Right cardiac atrium (tissue), 5 donors: ENCODE data around the gene WWOX. TPM values are rescaled to one million over a fixed set of nuclear protein-coding genes. Genes with fewer than 3 reads are reported as not detected.

Experiments used
- ATAC-seq, 2 donors: fragments of 200-7000 bp; cut with Tn5 transposase; one replicate each; pipeline versions ENCODE4 v1.8.0 to v1.9.1; 2020; ENCODE audit warnings: moderate library complexity in 2 of 2, mild to moderate bottlenecking in 1 of 2
- DNase-seq, 3 donors: peaks; one replicate each; pipeline ENCODE4 v3.0.0-alpha.2; 2020
- H3K27ac ChIP-seq: one replicate; pipeline ENCODE4 v1.5.1; 2013; ENCODE audit warnings: mild to moderate bottlenecking, low read length, control low read depth, moderate library complexity
- H3K27me3 ChIP-seq: one replicate; pipeline ENCODE4 v1.6.1; 2013; ENCODE audit not compliant: control insufficient read depth, insufficient read depth
- H3K4me1 ChIP-seq: one replicate; pipeline ENCODE4 v1.6.1; 2013; ENCODE audit warnings: low read length; ENCODE audit not compliant: control insufficient read depth, insufficient read depth
- H3K4me3 ChIP-seq: one replicate; pipeline ENCODE4 v1.5.1; 2013; ENCODE audit warnings: low read length, control low read depth
- H3K9me3 ChIP-seq: one replicate; pipeline ENCODE4 v1.6.1; 2013; ENCODE audit warnings: low read length; ENCODE audit not compliant: control insufficient read depth
- WGBS: extraction: QIAGEN DNeasy Blood & Tissue Kit; methylation state at CpG from one replicate; pipeline ENCODE4 v1.1.7; 2013; 5-methylcytosine and 5-hydroxymethylcytosine counted together
- intact Hi-C, 4 donors: fragments of 100-400 bp; cut with DNase I; formaldehyde crosslinking; loops; one replicate each; pipeline versions ENCODE4 v1.11.0 to v1.14.0; 2022 to 2023
- polyA plus RNA-seq: library from polyadenylated mRNA; stranded (reverse); fragments of 200-250 nt; gene quantifications from one replicate; pipeline ENCODE4 v1.2.3, GENCODE V29; 2013
- total RNA-seq, 4 donors: library from RNA; stranded (reverse); fragmentation: NEBNext Ultra II Directional; extraction: Animal tissue kit (Norgen Biotek cat#: 25700); gene quantifications; one replicate each; pipeline ENCODE4 v1.2.1, GENCODE V29; 2021
- donor health status: healthy with polysubstance abuse.
- donor health status: DM: no; HTN: yes; CAD: no.
- donor health status: DM: no; HTN: no; CAD: no.
- donor health status: DM: no; HTN: yes; CAD: no; lungs with severe emphysema.
- donor health status: DM: yes; HTN: yes; CAD: no.

WWOX gene
- total and polyA plus RNA-seq, 5 donors, result 6.0 to 14.9 (median 13.1) TPM

DNA sequence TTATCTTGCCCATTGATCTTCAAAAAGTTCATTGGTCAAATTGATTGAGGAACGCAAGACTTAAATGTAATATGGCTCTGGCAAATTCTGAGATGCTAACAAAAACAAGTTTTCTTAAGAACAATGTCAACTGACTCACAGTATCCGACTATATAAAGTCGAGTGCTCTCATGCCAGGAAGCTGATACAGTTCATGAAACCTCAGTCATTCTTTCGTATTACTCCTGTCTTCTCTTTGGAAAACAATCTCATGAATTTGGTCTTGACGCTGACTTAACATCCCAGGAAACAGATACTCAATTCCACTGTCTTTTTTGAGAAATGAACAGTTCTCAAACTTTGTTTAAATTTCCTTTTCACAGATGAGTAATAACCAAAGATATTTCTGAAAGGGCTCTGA is 796.2 kb downstream of the WWOX start:
- DNase-seq (no peak), ATAC-seq (no peak)
- no peak overlapping the region for H3K4me3 ChIP-seq
- WGBS, result 75% methylated on average over 5 of the region's 5 CpGs
- no peaks in the 10 kb centered on the region for H3K9me3 ChIP-seq
- H3K27me3 ChIP-seq, result no peaks in the 10 kb centered on the region
- no peaks in the 10 kb centered on the region for H3K4me1 ChIP-seq
- H3K27ac ChIP-seq, result no peak overlapping the region
- intact Hi-C loops, result no loop called here

DNA sequence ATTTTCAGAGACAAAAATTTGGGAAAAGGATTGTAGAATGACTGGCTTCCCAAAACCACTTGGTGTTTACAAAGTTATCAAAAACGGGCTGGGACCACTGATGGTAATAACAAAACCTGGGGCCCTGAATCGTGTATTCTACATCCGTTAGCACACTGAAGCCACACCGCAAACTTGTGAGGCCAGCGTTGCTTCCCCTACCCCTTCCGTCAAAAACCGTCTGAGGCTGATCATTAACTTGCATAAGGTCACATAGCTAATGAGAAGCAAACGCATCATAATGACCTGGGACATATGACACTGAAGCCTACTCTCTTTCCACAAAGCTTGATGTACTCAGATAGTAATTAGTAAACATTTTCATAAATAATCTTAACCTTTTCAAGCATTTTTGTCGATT is 796.8 kb downstream of the WWOX start:
- no peaks in the 10 kb centered on the region for H3K4me1 ChIP-seq
- WGBS, result 94% methylated on average over 9 of the region's 9 CpGs
- DNase-seq (no peak), ATAC-seq (no peak)
- no peak overlapping the region for H3K4me3 ChIP-seq
- no peak overlapping the region for H3K27ac ChIP-seq
- no peaks in the 10 kb centered on the region for H3K9me3 ChIP-seq
- no peaks in the 10 kb centered on the region for H3K27me3 ChIP-seq
- intact Hi-C loops, result no loop called here

DNA sequence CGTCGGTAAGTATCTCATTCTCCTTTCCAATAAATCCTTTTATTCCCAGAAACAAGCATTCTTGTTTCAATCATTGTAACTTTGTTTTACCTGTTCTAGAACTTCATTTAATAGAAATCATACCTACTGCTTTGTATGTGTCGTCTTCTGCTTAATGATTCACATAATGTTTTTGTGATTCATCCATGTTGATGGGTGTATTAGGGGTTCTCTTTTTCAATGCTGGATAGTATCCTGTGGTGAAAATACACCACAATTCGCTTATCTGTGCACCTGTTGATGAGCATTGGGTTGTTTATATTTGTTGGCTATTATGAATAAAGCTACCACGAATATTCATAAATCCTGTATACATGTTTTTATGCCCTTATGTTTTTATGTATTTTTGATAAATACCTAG is 797.8 kb downstream of the WWOX start:
- Histone ChIP-seq H3K4me3 (no peak overlapping the region), H3K4me1 (no peaks in the 10 kb centered on the region), H3K9me3 (no peaks in the 10 kb centered on the region), H3K27me3 (no peaks in the 10 kb centered on the region), H3K27ac (no peak overlapping the region)
- DNase-seq, result no peak
- ATAC-seq, result no peak
- WGBS, result 93% methylated on average over 5 of the region's 5 CpGs
- intact Hi-C loops, result no loop called here

GRCh38 chr16:78900044-78900811 is 800.8 kb downstream of the WWOX start:
- DNase-seq, result no peak
- no peak overlapping the region for H3K27ac ChIP-seq
- 91% methylated on average over 6 of the region's 6 CpGs for WGBS
- no peaks in the 10 kb centered on the region for H3K4me1 ChIP-seq
- intact Hi-C loops, result no loop called here
- no peak for ATAC-seq
- H3K9me3 ChIP-seq, result no peaks in the 10 kb centered on the region
- no peak overlapping the region for H3K4me3 ChIP-seq
- no peaks in the 10 kb centered on the region for H3K27me3 ChIP-seq

DNA sequence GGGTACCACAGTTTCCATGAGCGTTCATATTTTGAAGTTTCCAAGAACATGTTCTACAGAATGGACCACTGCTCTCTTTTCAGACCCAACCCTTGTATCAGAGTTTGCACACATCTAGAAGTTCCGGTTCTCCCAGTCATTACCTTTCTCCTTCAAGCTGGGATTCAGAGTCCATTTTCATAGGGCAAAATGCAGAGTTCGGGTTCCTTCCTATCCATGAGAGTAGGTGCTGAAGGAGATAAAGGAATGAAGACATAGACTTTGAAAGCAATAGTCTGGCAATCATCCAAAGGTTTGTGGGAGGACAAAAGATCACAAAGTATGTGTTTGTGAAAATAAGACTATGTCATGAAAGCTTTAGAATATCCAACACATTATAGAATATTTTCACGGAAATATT is 801.5 kb downstream of the WWOX start:
- intact Hi-C loops, result no loop called here
- 94% methylated on average over 4 of the region's 4 CpGs for WGBS
- Histone ChIP-seq H3K27me3 (no peaks in the 10 kb centered on the region), H3K27ac (no peak overlapping the region), H3K4me3 (no peak overlapping the region), H3K9me3 (no peaks in the 10 kb centered on the region), H3K4me1 (no peaks in the 10 kb centered on the region)
- ATAC-seq (no peak), DNase-seq (no peak)

- DNase-seq, result no peak
- no peak overlapping the region for H3K27ac ChIP-seq
- no peaks in the 10 kb centered on the region for H3K4me1 ChIP-seq
- H3K9me3 ChIP-seq, result no peaks in the 10 kb centered on the region
- H3K4me3 ChIP-seq, result no peak overlapping the region
- ATAC-seq, result no peak
- intact Hi-C loops, result no loop called here
- 88% methylated on average over 13 of the region's 13 CpGs for WGBS
- H3K27me3 ChIP-seq, result no peaks in the 10 kb centered on the region
Observed at GRCh38 chr16:78902321-78902720, 802.9 kb downstream of the WWOX start.

DNA sequence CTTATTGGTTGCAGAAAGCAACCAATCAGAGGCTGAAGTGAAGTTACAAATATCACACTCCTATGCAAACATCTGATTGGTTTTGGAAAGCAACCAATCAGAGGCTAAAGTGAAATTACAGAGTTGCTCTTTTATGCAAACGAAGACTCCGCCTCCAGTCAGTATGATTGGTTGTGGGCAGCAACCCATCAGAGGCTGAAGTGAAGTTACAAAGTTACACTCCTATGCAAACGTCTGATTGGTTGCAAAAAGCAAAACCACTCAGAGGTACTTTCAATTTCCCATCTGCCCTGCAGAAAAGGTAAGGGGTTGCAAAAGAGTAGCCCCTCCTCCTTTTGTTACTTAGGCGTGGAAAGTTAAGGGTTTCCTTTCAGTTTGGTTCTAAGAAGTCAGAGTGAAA is 803.8 kb downstream of the WWOX start:
- Histone ChIP-seq H3K9me3 (no peaks in the 10 kb centered on the region), H3K27me3 (no peaks in the 10 kb centered on the region), H3K27ac (no peak overlapping the region), H3K4me3 (no peak overlapping the region), H3K4me1 (no peaks in the 10 kb centered on the region)
- intact Hi-C loops, result no loop called here
- no peak for ATAC-seq
- DNase-seq, result no peak
- 84% methylated on average over 4 of the region's 4 CpGs for WGBS

- no peak overlapping the region for H3K27ac ChIP-seq
- WGBS, result 95% methylated on average over 4 of the region's 4 CpGs
- H3K27me3 ChIP-seq, result no peaks in the 10 kb centered on the region
- intact Hi-C loops, result no loop called here
- H3K4me3 ChIP-seq, result no peak overlapping the region
- DNase-seq (no peak), ATAC-seq (no peak)
- no peaks in the 10 kb centered on the region for H3K9me3 ChIP-seq
- H3K4me1 ChIP-seq, result no peaks in the 10 kb centered on the region
Observed at GRCh38 chr16:78903843-78904242, 804.4 kb downstream of the WWOX start.

GRCh38 chr16:78906135-78906534 is 806.7 kb downstream of the WWOX start:
- Histone ChIP-seq H3K4me1 (no peaks in the 10 kb centered on the region), H3K9me3 (no peaks in the 10 kb centered on the region), H3K4me3 (no peak overlapping the region), H3K27ac (no peak overlapping the region), H3K27me3 (no peaks in the 10 kb centered on the region)
- DNase-seq, result no peak
- ATAC-seq, result peak in 1 of 2 donors; percentile 50
- WGBS, result 62% methylated on average over 3 of the region's 3 CpGs
- intact Hi-C loops, result no loop called here

DNA sequence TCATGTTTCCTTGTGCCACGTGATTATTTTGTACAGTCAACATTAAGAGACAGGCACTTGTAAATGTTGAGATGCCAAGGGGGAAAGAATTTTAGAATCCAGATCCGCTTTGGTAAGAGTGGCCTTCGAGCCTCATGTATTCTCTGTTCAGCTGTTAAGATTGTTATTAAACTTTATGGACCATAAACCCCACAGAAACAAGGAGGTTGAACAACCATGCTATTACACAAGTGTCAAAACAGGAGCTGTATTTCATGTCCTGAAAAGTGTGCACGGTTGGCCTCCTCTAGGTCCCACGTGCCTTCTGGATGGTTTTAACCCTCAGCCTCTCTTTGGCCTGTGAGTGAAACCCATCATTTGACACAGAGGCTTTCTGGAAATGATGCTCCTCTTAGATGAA is 809.8 kb downstream of the WWOX start:
- no peaks in the 10 kb centered on the region for H3K27me3 ChIP-seq
- H3K9me3 ChIP-seq, result no peaks in the 10 kb centered on the region
- no peak overlapping the region for H3K27ac ChIP-seq
- ATAC-seq (no peak), DNase-seq (no peak)
- no peak overlapping the region for H3K4me3 ChIP-seq
- intact Hi-C loops, result no loop called here
- 83% methylated on average over 5 of the region's 5 CpGs for WGBS
- H3K4me1 ChIP-seq, result no peaks in the 10 kb centered on the region

GRCh38 chr16:78915811-78916345 is 816.4 kb downstream of the WWOX start:
- WGBS, result 55% methylated on average over 9 of the region's 9 CpGs
- Histone ChIP-seq H3K4me3 (no peak overlapping the region), H3K27me3 (no peaks in the 10 kb centered on the region), H3K4me1 (no peaks in the 10 kb centered on the region), H3K27ac (no peak overlapping the region), H3K9me3 (no peaks in the 10 kb centered on the region)
- intact Hi-C loops, result no loop called here
- no peak for DNase-seq
- ATAC-seq, result no peak
